GM19324 (cell line): Measurements from ENCODE around the gene C3AR1.
"Not testable (repeated sequence)": the region's sequence is repeated elsewhere in the genome, so short reads cannot be mapped to it uniquely, and the experiment has no call there.

Experiments
- ATAC-seq: cut with Tn5 transposase; IDR thresholded peaks from one replicate; pipeline ENCODE4 v1.9.1; 2021; ENCODE audit warnings: mild to moderate bottlenecking, moderate library complexity; ENCODE audit not compliant: unreplicated experiment, low FRiP score

C3AR1 gene

DNA sequence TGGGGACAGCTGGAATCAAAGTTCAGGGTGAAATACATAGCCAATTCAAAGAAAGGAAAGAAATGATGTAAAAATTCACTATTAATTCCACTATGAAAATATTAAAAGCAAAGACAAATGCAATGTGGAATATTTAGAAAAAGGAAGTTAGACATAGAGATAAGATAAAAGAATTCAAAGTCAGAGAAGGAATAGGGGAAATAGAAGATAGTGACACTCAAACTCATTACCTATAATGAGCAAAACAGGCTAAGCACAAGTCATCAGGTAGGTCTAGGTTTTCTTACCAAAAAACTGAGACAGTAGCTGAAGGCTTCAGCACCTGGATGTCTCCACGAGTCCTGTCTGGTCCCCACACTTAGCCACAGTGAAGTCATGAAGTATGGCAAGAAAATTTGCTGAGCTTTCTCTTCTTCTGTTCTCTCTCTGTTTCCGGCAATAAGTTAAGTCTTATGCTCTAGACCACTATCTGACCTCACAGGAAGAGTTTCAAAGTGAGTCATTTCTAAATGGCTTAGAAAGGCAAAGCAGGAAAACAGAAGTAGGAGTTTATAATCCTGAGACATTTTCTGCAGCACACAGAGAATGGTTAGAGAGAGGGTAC lies at the start of gene C3AR1:
C3AR1 (minus strand) TSS at position 369 of the 604 bp plus-strand sequence. CDS start 6,174 bp downstream, outside the sequence.
- no peak for ATAC-seq

DNA sequence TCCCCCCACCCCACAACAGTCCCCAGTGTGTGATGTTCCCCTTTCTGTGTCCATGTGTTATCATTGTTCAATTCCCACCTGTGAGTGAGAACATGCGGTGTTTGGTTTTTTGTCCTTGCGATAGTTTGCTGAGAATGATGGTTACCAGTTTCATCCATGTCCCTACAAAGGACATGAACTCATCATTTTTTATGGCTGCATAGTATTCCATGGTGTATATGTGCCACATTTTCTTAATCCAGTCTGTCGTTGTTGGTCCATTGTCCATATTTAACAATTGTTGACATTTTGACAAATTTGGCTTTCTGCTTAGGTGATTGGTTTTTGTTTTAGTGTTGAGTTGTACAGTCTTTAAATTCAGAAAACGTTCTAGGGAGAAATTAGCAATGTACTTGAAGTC lies 47.0 kb upstream of the C3AR1 start:
- ATAC-seq, result not testable (repeated sequence)

DNA sequence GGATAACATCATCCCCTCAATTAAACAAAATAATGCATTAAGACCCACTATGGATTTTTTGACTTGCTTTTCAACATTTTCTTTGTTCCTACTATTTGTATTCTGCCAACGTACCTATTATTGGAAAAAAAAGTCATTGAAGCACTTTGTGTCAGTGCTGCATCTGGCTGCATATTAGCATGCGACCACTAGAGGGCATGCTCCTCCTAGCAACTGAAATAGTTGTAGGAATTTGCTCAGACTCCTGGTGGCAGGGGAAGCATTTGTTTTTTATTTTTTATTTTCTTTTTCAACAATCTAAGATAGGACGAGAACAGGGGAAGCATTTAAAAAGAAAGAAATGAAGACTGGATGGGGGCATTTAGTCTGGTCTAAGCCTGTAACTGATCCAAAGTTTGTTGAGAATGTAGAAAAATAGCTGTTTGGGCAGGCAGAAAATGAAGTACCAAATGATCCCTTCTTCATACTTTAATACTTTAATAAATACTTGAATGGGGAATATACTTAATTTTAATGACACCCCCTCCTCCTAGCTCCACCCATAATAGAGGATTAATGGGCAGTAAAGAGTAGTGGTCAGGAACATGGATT lies 42.7 kb upstream of the C3AR1 start:
- ATAC-seq, result no peak

DNA sequence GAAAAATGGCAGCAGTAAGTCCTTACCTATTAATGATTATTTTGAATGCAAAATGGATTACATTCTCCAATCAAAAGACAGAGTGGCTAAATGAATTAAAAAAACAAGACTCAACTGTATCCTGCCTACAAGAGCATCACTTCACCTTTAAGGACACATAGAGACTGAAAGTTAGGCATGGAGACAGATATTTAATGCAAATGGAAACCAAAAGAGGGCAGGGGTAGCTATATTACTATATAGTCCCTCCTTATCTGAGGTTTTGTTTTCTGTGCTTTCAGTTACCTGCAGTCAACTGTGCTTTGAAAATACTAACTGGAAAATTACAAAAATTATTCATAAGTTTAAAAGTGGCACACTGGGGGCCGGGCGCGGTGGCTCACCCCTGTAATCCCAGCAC lies 33.1 kb upstream of the C3AR1 start:
- no peak for ATAC-seq

DNA sequence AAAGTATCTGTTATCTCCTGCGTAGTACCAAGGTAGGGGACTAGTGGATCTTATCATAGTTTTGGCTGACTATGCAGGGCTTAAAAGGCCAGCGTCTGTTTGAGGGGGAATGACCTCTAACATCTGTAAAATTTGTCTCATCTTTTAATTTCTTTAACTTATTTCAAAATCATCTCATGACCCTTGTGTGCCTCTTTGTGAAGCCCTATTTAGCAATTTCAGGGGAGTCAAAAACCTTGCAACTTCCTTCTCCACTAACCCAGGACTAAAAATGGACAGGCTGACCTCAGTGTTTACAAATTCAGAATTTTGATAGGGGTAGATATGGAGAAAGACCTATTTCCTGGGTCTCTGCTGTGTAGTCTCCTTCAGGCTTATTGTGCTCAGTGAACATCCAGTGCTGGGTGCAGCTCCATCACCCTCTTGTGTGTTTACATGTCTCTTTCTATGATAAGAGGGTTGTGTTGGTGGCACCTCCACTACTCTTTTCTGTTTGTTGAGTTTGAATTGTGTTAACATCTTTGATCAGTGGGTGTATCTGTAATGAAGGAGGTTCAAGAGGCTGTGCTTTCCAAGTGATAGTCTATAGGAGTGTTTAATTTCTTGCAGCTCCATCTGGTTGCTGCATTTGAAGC lies 30.2 kb upstream of the C3AR1 start:
- no peak for ATAC-seq

DNA sequence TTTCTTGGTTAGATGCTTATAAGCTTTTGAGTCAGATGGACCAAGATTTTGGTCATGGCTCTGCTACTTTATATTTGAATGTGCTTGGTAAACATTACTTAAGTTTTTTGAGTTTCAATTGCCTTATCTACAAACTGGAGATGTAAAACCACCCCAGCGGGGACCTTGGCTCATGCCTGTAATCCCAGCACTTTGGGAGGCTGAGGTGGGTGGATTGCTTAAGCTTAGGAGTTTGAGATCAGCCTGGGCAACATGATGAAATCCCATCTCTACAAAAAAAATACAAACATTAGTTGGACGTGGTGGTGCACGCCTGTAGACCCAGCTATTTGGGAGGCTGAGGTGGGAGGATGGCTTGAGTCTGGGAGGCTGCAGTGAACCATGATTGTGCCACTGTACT lies 27.1 kb upstream of the C3AR1 start:
- ATAC-seq, result no peak

DNA sequence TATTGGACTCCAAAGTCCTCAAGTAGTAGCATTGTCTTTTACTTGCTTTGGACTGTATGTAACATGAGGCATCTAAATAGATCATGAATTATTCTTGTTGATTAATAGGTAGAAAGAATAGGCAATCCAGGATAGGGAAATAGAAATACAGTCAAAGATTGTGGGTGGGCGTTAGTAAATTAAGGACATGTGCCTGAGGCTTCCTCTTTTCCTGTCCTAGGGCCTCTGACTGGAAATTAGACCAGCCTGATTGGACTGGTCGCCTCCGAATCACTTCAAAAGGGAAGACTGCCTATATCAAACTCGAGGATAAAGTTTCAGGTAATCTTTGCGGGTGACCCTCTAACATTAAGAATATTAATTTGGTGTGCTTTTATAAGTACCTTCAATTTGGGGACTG lies 23.6 kb upstream of the C3AR1 start:
- ATAC-seq, result no peak

DNA sequence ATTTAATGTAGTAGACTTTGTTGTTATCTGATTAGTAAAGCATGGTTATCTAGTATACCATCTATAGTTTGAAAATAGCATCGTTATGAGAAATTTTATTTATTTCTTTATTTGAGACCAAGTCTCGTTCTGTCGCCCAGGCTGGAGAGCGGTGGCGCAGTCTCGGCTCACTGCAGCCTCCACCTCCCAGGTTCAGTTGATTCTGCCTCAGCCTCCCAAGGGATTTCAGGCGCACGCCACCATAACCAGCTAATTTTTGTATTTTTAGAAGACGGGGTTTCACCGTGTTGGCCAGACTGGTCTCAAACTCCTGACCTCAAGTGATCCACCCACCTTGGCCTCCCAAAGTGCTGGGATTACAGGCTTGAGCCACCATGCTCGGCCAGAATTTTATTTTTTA lies 23.1 kb upstream of the C3AR1 start:
- not testable (repeated sequence) for ATAC-seq

DNA sequence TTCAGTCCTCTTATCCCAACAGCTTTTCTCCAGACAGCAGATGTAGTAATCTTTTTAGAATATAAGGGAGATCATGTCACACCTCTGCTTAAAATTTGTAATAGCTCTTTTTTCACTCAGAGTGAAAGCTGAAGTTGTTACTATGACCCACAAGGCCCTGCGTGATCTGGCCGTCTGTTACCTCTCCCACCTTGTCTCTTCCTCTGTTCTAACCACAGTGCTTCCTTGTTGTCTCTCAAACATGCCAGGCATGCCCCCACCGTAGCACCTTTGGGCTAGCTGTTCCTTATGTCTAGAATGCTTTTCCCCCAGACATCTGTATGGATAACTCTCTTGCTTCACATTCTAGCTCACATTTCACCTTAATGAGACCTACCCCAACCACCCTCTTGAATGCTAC lies 22.4 kb upstream of the C3AR1 start:
- ATAC-seq, result no peak

DNA sequence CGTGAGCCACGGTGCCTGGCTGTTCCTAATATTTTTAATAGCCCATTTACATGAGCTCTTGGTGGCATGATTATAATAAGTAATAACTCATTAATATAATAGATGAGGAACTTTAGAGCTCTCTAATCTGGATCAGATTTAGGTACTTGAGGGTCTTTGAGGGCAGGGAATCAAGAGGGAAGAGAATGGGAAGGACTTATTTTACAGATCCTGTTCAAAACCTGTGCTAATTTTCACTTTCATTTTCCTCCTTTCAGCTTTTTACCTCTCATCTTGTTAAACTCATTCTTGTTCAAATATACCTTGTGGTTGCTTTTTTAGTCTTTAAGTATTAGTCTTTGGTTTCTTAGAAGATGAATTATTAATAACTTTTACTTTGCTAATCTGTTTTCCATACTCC lies 21.5 kb upstream of the C3AR1 start:
- no peak for ATAC-seq

DNA sequence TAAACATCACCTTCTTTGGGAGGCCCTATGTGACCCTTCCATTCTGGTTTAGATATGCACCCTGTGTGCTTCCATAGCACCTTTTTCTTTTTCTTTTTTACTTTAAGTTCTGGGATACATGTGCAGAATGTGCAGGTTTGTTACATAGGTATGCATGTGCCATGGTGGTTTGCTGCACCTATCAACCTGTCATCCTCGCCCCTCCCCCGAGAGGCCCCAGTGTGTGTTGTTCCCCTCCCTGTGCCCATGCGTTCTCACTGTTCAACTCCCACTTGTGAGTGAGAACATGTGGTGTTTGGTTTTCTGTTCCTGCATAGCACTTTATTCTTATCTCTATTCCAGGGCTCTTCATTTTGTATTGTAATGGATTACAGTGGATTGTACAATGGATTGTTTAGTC lies 18.2 kb upstream of the C3AR1 start:
- not testable (repeated sequence) for ATAC-seq

DNA sequence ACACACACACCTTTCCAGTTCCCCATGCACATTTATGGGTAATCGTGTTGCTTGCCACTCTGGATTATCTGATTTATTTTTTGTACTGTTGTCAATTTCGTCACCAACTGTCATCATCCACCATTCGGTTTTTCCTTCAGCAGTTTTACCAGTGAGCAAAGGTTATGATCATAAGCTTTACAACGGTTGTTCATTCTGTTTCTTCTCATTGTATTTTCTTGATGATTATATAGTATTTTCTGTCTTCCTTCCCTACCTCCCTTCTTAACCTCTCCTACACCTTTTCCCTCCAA lies 16.6 kb upstream of the C3AR1 start:
- ATAC-seq, result no peak

DNA sequence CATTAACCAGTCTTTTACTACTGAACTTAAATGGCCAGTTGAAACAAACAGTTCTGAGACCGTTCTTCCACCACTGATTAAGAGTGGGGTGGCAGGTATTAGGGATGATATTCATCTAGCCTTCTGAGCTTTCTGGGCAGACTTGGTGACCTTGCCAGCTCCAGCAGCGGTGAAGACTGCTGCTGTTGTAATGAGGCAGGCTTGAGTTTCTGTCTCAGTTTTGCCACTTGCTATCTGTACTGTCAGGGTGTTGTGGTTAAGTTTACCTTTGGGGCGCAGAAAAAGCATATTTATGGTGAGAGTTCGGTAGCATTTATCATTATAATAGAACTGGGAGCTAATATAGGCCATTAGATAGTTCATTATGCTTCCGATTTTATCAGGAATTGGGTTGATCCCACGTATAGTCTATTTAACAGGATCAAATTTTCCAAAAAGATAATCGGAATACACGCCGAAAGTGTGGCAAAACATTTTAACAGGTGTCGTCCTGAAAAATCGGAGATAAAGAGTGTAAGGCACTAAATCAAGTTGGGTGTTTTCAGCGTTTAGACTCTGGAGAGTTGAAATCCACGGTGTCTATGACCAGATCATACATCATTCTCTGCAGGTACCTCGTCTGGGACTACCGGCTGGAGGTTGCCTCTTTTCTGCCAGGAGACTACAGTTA lies 15.2 kb upstream of the C3AR1 start:
- no peak for ATAC-seq

DNA sequence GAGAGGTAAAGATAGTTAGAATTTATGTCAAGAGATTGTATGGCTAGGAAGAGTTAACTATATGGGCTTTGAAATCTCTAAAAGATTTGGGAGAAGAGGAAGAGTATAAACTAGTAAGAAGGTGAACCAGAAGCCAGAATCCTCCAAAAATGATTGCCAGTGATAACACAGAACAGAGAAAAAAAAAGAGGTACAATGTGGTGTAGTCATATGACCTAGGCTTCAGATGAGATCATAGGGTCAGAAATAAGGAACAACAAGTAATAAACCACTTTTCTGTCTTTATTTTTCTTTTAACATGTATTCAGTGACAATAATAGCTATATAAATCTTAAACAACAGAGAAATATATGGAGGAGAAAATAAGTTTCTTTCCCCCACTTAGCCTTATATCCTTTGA lies 14.0 kb upstream of the C3AR1 start:
- no peak for ATAC-seq

DNA sequence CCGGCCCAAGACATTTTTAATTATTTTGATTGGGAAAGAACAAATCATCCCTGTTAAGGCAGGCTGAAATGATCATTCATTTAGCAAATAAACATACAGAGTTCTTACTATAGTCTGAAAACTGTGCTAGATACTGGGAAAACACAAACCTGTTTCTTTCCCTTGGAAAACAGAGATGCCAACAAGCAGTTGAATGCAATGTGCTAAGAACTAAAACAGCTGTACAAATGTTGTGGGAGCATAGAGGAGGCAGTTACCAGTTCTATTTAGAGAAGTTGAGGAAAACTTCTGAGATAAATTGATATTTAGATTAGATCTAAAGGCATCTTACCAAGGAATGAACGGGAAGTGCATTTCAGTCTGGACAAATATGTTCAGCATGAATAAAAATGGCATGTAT lies 12.8 kb upstream of the C3AR1 start:
- no peak for ATAC-seq

DNA sequence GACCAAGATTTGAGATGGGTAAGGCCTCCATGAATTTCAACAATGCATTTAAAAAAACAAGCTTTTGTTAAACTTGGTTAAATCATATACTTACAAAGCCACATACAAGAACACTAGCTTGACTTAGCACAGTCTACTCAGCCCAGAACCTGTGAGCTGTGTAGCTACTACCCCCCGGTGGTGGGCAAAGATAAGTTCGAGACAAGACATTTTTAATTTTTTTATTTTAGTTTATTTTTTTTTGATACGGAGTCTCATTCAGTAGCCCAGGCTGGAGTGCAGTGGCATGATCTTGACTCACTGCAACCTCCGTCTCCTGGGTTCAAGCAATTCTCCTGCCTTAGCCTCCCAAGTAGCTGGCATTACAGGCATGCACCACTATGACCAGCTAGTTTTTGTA lies 12.2 kb upstream of the C3AR1 start:
- no peak for ATAC-seq

DNA sequence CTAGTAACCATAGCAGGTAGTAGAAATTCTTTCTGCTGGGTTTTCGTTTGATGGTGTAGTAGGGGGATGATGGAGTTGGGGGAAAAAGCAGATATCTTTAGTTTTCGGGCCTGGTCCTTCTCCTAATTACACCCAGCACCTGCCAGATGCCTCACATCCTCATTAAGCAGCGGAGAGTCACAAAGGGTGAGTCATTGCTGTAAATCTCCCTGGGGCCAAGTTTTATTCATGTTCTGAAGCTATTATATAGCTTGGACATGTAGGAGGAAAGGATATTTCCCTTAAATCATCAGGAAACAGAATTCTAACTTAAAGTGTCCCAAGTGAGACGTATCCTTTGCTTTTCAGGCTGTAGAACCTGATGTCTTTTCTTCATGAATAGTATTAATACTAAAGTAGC lies 11.0 kb upstream of the C3AR1 start:
- ATAC-seq, result no peak

DNA sequence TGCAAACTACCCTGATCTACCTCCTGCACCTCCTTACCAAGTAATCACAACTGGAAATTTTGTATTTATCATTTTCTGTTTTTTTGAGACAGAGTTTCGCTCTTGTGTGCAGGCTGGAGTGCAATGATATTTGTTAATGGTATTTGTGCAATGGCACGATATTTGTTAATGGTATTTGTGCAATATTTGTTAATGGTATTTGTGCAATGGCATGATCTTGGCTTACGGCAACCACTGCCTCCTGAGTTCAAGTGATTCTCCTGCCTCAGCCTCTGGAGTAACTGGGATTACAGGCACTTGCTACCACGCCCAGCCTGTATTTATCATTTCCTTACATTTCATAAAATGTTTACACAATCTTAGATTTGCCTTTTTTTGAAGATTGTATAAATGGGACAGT lies 10.2 kb upstream of the C3AR1 start:
- ATAC-seq, result no peak

DNA sequence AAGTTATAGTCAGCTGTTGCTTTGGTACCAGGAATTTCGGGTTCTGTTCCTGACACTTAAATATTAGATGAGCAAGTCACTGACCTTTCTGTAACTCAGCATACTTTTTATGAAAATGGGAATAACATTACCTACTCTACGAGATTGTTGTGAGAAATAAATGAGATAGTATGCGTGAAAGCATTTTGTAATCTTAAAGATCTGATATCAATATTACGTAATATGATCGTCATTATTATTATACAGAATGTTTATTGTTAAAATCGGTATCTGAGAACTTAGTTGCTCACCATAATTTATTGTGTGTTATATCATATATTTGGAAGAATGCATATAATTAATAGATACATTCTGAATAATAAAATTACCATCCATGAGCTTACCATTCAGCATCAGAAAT lies 9.8 kb upstream of the C3AR1 start:
- no peak for ATAC-seq

DNA sequence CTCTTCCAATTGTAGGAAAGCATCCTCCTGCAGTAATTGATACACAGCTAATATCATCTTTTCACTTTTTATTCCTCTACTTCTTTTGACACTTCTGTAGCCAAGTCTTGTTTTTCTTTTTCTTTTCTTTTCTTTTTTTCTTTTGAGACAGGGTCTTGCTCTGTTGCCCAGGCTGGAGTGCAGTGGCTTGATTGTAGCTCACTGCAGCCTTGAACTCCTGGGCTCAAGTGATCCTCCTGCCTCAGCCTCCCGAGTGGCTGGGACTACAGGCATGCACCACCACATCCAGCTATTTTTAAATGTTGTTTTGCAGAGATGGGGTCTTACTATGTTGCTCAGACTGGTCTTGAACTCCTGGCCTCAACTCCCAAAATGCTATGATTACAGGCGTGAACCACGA lies 5.7 kb upstream of the C3AR1 start:
- ATAC-seq, result not testable (repeated sequence)

DNA sequence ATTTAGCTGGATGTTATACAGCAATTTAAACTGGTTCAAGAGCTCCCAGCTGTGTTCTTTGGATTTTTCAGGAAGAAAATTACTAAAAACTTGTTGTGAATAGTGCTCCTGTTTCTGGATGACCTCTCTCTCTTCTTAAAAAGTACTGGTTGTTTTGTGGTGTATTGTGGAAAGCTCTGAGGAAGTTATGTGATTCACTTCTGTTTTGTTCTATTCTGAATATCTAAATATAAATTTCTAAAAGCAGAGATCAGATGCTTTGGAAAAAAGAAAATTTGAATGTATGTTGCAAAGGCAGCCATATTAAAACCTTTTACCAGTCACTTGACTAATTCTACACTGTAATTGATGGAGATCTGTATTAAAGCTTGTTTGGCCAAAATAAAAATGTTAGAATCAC lies 3.4 kb upstream of the C3AR1 start:
- no peak for ATAC-seq

DNA sequence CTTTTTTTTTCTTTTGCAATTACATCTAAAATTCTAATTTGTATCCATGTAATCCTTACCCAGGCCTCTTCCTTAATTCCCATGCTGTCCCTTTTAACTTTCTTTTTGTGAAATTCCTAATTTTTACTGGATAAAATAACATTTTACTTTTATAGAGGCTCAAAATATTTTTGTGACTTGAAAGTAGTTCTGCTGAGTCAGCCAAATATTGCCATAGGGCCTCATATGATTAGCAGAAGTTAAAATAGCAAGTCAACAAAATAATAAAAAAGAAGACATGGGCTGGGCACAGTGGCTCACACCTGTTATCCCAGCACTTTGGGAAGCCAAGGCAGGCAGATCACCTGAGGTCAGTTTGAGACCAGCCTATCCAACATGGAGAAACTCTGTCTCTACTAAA lies 2.0 kb downstream of the C3AR1 start:
- ATAC-seq, result no peak
